ENCODE measurements around the gene KCNH3.

Gene KCNH3

GRCh38 chr12:49547090-49547690 is 8.4 kb downstream of the KCNH3 start:
- DNase-seq (ENCODE audit: low read depth) = no peak

GRCh38 chr12:49548481-49548821 is 9.6 kb downstream of the KCNH3 start:
- no peak for DNase-seq (ENCODE audit: low read depth)

GRCh38 chr12:49548822-49549648 is 10.2 kb downstream of the KCNH3 start:
- no peak for DNase-seq (ENCODE audit: low read depth)

GRCh38 chr12:49549735-49550692 is 11.2 kb downstream of the KCNH3 start:
- DNase-seq (ENCODE audit: low read depth) = no peak

GRCh38 chr12:49550693-49551252 is 11.9 kb downstream of the KCNH3 start:
- no peak for DNase-seq (ENCODE audit: low read depth)

- no peak for DNase-seq (ENCODE audit: low read depth)
Measured at GRCh38 chr12:49552014-49552413, 13.2 kb downstream of the KCNH3 start.

GRCh38 chr12:49552425-49552824 is 13.6 kb downstream of the KCNH3 start:
- DNase-seq (ENCODE audit: low read depth) = no peak

GRCh38 chr12:49552899-49553298 is 14.1 kb downstream of the KCNH3 start:
- DNase-seq (ENCODE audit: low read depth) = no peak

GRCh38 chr12:49553512-49554088 is 14.8 kb downstream of the KCNH3 start:
- no peak for DNase-seq (ENCODE audit: low read depth)

- DNase-seq (ENCODE audit: low read depth) = no peak
Measured at GRCh38 chr12:49554266-49554665, 15.4 kb downstream of the KCNH3 start.

- DNase-seq (ENCODE audit: low read depth) = no peak
Measured at GRCh38 chr12:49555631-49556390, 17.0 kb downstream of the KCNH3 start.

GRCh38 chr12:49556391-49557186 is 17.8 kb downstream of the KCNH3 start:
- DNase-seq (ENCODE audit: low read depth) = no peak

GRCh38 chr12:49557187-49557916 is 18.5 kb downstream of the KCNH3 start:
- DNase-seq (ENCODE audit: low read depth) = no peak

GRCh38 chr12:49557917-49558215 is 19.0 kb downstream of the KCNH3 start:
- no peak for DNase-seq (ENCODE audit: low read depth)

- DNase-seq (ENCODE audit: low read depth) = no peak
Measured at GRCh38 chr12:49558526-49558925, 19.7 kb downstream of the KCNH3 start.

GRCh38 chr12:49559011-49559675 is 20.3 kb downstream of the KCNH3 start:
- no peak for DNase-seq (ENCODE audit: low read depth)

GRCh38 chr12:49560695-49561094 is 21.9 kb downstream of the KCNH3 start:
- DNase-seq (ENCODE audit: low read depth) = no peak

GRCh38 chr12:49562233-49562632 is 23.4 kb downstream of the KCNH3 start:
- no peak for DNase-seq (ENCODE audit: low read depth)

GRCh38 chr12:49562831-49563230 is 24.0 kb downstream of the KCNH3 start:
- DNase-seq (ENCODE audit: low read depth) = no peak
